Hindlimb muscle (tissue), 1 donor: ENCODE data around the gene MTNR1A. TPM values are rescaled to one million over a fixed set of nuclear protein-coding genes. Genes with fewer than 3 reads are reported as not detected.

Experiments
- DNase-seq: peaks from one replicate; pipeline ENCODE4 v3.0.0-alpha.2; 2013
- polyA plus RNA-seq: library from polyadenylated mRNA; unstranded; fragments of 120-200 nt; gene quantifications from one replicate; pipeline ENCODE4 v1.2.1, GENCODE V29; 2013; ENCODE audit not compliant: insufficient read length

Gene MTNR1A
- polyA plus RNA-seq, 1 donor: not detected

- DNase-seq: peak; percentile 20
Measured at GRCh38 chr4:186486172-186486571, 69.2 kb downstream of the MTNR1A start.

GRCh38 chr4:186485561-186486062 lies 69.8 kb downstream of the MTNR1A start:
- peak; percentile 43 for DNase-seq

DNA sequence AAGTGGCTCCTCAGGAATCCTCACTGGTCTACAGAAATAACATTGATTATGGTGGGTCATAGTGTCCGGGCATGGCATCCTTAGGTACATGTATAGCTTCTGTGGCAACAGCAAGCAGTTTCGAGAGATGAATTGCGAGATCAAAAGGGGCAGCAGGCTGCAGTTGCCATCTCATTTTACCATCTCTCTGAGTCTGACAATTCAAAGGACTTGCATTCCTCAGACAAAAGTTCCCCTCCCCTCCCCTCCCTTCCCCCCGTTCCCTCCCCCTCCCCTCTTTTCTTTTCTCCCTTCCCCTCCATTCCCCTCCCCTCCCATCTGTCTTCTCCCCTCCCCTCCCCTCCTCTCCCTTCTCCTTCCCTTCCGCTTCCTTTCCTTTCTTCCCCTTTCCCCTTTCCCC lies 70.2 kb downstream of the MTNR1A start:
- no peak for DNase-seq

DNA sequence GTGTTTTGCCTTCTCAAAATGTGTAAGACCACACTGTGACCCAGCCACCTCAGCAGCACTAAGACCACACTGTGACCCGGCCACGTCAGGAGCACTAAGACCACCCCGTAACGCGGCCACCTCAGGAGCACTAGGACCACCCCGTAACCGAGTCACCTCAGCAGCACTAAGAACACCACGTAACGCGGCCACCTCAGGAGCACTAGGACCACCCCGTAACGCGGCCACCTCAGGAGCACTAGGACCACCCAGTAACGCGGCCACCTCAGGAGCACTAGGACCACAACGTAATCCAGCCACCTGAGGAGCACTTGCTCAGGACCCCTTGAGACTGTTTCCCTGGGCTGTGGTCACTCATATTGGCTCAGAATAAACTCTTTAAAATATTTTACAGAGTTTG lies 71.7 kb downstream of the MTNR1A start:
- DNase-seq: no peak

Other genes starting within 250 kb of the MTNR1A start
- 107 TPM for gene FAT1, start 168.3 kb upstream of the MTNR1A start, polyA plus RNA-seq